ENCODE results near the gene RERE.

Gene RERE

DNA sequence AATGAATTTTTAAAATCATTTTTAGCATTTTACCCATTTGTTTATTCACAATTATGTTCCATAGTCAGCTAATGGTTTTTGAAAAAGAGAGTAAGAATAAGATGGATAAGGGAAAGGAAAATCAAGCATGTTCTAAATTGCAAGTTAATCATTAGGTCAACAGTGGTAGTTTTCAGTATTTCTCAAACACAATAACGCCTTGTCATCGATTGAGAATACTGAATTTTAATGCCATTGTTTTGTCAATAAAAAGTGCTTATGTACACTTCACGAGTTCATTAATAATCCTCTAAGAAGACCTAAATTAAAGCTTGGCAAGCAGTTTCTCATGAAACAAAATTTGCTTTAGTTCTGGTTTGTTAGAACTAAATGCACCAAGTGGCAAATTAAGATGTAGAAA is 100.3 kb downstream of the RERE start:
- Histone ChIP-seq H3K4me3 (ENCODE audit: extremely low read depth, insufficient read depth, low read length, poor library complexity, severe bottlenecking) (no peak overlapping the region), H3K4me1 (ENCODE audit: control insufficient read depth, insufficient read depth, low read length, poor library complexity, severe bottlenecking) (peaks cover 29% of the 10 kb centered on the region), H3K9me3 (ENCODE audit: control insufficient read depth, low read length) (no peaks in the 10 kb centered on the region), H3K27ac (ENCODE audit: low read depth, low read length, severe bottlenecking) (no peak overlapping the region), H3K36me3 (ENCODE audit: control insufficient read depth, insufficient read depth, low read length) (peaks cover 9% of the 10 kb centered on the region)
- 80 to 100% methylated on average over 1 of the region's 3 CpGs for WGBS, 2 experiments (ENCODE audit: insufficient coverage in 2 of 2)

DNA sequence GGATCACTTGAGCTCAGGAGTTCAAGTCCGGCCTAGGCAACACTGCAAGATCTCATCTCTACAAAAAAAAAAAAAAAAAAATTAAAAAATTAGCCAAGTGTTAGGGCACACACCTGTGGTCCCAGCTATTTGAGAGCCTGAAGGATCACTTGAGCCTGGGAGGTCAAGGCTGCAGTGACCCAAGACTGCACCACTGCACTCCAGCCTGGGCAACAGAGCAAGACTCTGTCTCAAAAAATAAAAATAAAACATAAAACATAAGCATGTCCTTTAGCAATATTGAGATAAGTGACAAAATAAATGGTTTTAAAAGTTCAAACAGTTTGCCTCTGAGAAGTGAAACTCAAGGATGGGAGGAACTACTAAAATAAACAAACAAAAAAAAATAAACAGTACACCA is 101.2 kb downstream of the RERE start:
- peaks cover 33% of the 10 kb centered on the region for H3K4me1 ChIP-seq (ENCODE audit: control insufficient read depth, insufficient read depth, low read length, poor library complexity, severe bottlenecking)
- H3K27ac ChIP-seq (ENCODE audit: low read depth, low read length, severe bottlenecking) = no peak overlapping the region
- H3K4me3 ChIP-seq (ENCODE audit: extremely low read depth, insufficient read depth, low read length, poor library complexity, severe bottlenecking) = no peak overlapping the region
- no peaks in the 10 kb centered on the region for H3K9me3 ChIP-seq (ENCODE audit: control insufficient read depth, low read length)
- peaks cover 9% of the 10 kb centered on the region for H3K36me3 ChIP-seq (ENCODE audit: control insufficient read depth, insufficient read depth, low read length)
- no CpG with 5 or more reads among the region's 1 CpG for WGBS, 2 experiments (ENCODE audit: insufficient coverage in 2 of 2)

DNA sequence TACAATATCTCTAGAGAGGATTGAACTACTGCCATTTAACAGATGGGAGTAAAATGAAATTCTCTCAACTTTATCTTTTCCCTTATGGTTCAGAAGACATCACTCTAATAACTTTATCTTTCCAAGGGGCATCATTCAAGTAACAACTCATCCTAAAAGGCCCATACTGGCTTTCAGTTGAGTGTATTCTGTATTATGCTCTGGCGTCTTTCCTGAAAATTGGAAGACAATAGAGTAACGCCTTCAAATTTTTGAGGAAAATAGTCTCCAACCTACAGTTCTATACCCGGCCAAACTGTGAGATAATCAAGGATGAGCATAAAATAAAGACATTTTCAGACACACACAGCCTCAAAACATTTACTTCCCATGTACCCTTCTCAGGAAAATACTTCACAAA is 103.3 kb downstream of the RERE start:
- Histone ChIP-seq H3K27ac (ENCODE audit: low read depth, low read length, severe bottlenecking) (peak overlapping the region; percentile 65), H3K36me3 (ENCODE audit: control insufficient read depth, insufficient read depth, low read length) (no peaks in the 10 kb centered on the region), H3K4me3 (ENCODE audit: extremely low read depth, insufficient read depth, low read length, poor library complexity, severe bottlenecking) (no peak overlapping the region), H3K9me3 (ENCODE audit: control insufficient read depth, low read length) (no peaks in the 10 kb centered on the region), H3K4me1 (ENCODE audit: control insufficient read depth, insufficient read depth, low read length, poor library complexity, severe bottlenecking) (peaks cover 47% of the 10 kb centered on the region)
- WGBS, 2 experiments (ENCODE audit: insufficient coverage in 2 of 2) = 93% methylated on average over 2 of the region's 3 CpGs; no CpG with 5 or more reads in 1 of the 2 experiments

DNA sequence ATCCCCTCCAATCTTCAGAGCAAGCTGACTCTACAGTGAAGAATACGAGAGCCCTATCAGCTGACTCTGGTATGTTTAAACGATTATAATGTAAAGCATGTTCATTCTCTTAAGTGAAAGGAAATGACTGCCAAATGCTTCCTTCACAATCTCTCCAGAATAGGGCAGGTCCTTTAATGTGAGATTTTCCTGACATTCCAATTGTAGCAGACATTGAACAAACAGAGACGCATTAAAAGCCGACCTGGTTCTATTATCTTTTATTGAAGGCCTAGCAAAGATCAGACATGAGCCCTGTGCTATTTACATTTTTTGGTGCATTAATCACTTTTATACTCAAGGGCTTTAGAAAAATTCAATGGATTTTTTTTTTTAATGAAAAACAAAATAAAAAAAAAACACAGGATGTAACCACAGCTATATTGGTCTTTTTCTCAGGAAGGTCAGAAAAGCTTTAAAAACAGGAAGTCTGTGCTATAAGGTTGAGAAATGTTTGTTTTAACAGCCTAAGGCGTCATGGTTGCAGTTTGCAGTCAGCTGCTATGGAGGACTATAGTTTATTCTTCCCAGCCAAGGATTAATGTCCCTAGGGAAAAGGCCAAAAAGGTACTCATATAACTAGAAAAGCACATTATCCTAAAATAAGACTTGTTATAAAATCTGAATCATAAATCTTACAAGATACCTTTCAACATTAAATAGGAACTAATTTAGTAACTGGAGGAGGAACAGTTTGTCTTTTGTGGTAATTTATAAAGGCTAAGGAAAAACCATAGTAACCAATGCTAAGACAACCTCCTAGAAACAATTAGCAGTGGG is 104.8 kb downstream of the RERE start:
- H3K4me3 ChIP-seq (ENCODE audit: extremely low read depth, insufficient read depth, low read length, poor library complexity, severe bottlenecking) = no peak overlapping the region
- H3K36me3 ChIP-seq (ENCODE audit: control insufficient read depth, insufficient read depth, low read length) = no peaks in the 10 kb centered on the region
- 0 to 25% methylated on average over 2 of the region's 5 CpGs for WGBS, 2 experiments (ENCODE audit: insufficient coverage in 2 of 2)
- no peaks in the 10 kb centered on the region for H3K9me3 ChIP-seq (ENCODE audit: control insufficient read depth, low read length)
- peak overlapping the region; percentile 88 for H3K27ac ChIP-seq (ENCODE audit: low read depth, low read length, severe bottlenecking)
- peaks cover 42% of the 10 kb centered on the region for H3K4me1 ChIP-seq (ENCODE audit: control insufficient read depth, insufficient read depth, low read length, poor library complexity, severe bottlenecking)

DNA sequence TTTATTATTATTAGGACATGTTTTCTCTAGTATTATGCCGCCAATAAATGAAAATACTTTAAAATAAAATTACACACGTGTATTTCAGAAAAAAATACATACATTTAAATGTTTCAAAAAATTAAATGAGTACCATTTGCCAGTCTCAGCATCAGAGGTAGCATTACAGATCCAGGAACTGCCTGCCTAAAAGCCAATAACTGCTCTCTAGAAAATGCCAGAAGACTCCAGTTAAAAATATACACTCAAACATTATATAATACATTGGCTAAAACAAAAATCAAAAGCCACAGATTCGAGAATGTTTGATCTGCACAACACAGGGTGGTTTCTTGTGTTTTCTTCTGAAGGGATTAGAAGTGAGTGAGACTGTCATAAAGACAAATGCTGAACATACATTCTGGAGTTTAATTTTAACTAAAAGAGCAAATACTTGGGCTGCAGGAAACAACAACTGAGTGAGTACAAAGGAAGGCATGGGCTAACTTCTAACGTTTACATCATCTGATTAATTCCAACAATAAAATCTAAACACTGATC is 105.5 kb downstream of the RERE start:
- Histone ChIP-seq H3K27ac (ENCODE audit: low read depth, low read length, severe bottlenecking) (peak overlapping the region; percentile 88), H3K4me1 (ENCODE audit: control insufficient read depth, insufficient read depth, low read length, poor library complexity, severe bottlenecking) (peaks cover 41% of the 10 kb centered on the region), H3K36me3 (ENCODE audit: control insufficient read depth, insufficient read depth, low read length) (no peaks in the 10 kb centered on the region), H3K9me3 (ENCODE audit: control insufficient read depth, low read length) (no peaks in the 10 kb centered on the region), H3K4me3 (ENCODE audit: extremely low read depth, insufficient read depth, low read length, poor library complexity, severe bottlenecking) (no peak overlapping the region)
- WGBS, 2 experiments (ENCODE audit: insufficient coverage in 2 of 2) = 0% methylated on average over 1 of the region's 4 CpGs; no CpG with 5 or more reads in 1 of the 2 experiments

DNA sequence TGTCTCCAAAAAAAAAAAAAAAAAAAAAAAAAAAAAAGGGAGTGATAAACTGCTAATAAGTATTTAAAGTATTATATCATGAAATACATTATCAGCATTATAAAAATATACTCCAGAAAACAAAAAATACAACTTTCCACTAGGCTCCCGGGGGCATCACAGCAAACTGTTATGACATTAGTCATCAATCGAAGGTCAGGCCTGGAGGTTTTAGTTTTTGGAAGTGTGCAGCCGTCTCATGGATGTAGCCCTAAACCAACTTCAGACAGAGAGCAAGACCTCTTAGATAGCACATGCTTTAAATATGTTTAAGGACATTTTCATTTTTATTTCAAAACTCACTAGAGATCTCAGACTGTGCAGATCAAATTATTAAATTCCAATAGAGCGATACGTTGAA is 106.3 kb downstream of the RERE start:
- no peaks in the 10 kb centered on the region for H3K9me3 ChIP-seq (ENCODE audit: control insufficient read depth, low read length)
- WGBS, 2 experiments (ENCODE audit: insufficient coverage in 2 of 2) = 93 to 100% methylated on average over 3 of the region's 5 CpGs
- H3K4me1 ChIP-seq (ENCODE audit: control insufficient read depth, insufficient read depth, low read length, poor library complexity, severe bottlenecking) = peaks cover 44% of the 10 kb centered on the region
- H3K36me3 ChIP-seq (ENCODE audit: control insufficient read depth, insufficient read depth, low read length) = no peaks in the 10 kb centered on the region
- H3K4me3 ChIP-seq (ENCODE audit: extremely low read depth, insufficient read depth, low read length, poor library complexity, severe bottlenecking) = no peak overlapping the region
- H3K27ac ChIP-seq (ENCODE audit: low read depth, low read length, severe bottlenecking) = peak overlapping the region; percentile 88

DNA sequence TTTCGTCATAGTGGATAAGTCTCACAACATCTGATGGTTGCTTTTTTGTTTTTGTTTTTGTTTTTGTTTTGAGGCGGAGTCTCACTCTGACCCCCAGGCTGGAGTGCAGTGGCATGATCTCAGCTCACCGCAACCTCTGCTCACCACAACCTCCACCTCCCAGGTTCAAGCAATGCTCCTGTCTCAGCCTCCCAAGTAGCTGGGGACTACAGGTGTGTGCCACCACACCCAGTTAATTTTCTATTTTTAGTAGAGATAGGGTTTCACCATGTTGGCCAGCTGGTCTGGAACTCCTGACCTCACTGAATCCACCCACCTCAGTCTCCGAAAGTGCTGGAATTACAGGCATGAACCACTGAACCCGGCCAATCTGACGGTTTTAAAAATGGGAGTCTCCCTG is 109.2 kb downstream of the RERE start:
- H3K4me1 ChIP-seq (ENCODE audit: control insufficient read depth, insufficient read depth, low read length, poor library complexity, severe bottlenecking) = peaks cover 52% of the 10 kb centered on the region
- H3K4me3 ChIP-seq (ENCODE audit: extremely low read depth, insufficient read depth, low read length, poor library complexity, severe bottlenecking) = no peak overlapping the region
- H3K9me3 ChIP-seq (ENCODE audit: control insufficient read depth, low read length) = no peaks in the 10 kb centered on the region
- H3K27ac ChIP-seq (ENCODE audit: low read depth, low read length, severe bottlenecking) = no peak overlapping the region
- H3K36me3 ChIP-seq (ENCODE audit: control insufficient read depth, insufficient read depth, low read length) = no peaks in the 10 kb centered on the region
- 86 to 93% methylated on average over 3 of the region's 6 CpGs for WGBS, 2 experiments (ENCODE audit: insufficient coverage in 2 of 2)

DNA sequence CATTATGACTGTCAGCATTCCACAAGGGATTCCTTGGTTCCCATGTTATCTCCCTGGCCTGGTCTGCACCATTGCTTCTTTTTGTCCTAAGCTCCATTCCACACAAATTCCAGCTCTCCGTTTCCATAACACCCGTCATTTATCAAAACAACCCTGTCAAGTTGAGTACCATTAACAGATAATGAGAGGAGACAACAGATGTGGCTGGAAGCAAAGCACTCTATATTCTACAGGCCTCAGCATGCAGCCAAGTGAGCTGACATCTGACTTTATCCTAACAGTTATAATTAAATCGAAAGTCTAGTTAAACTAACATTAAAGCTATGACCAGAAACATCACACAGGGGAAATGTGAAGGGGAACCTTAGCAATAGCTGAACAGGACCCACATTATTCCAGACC is 110.4 kb downstream of the RERE start:
- peak overlapping the region; percentile 94 for H3K27ac ChIP-seq (ENCODE audit: low read depth, low read length, severe bottlenecking)

DNA sequence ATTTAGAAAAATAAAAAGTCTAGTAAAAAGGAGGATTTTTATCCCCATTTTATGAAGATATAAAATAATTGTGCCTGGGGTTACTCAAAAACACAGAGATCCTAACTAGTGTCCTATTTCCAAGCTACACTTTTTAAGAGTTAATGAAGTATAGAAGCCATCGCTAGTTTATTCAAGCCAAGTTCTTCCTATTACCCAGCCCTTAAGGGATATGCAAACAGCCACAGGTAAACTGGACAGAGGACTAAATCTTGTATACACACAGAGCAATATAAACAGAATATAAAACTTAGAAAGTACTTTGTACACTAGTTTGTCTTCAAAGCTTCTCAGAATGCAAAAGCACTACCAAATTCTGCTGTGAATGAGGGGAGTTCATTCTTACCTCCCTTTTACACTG is 111.1 kb downstream of the RERE start:
- no peak overlapping the region for H3K4me3 ChIP-seq (ENCODE audit: extremely low read depth, insufficient read depth, low read length, poor library complexity, severe bottlenecking)
- WGBS, 2 experiments (ENCODE audit: insufficient coverage in 2 of 2) = no CpG with 5 or more reads among the region's 1 CpG
- H3K27ac ChIP-seq (ENCODE audit: low read depth, low read length, severe bottlenecking) = peak overlapping the region; percentile 94
- H3K9me3 ChIP-seq (ENCODE audit: control insufficient read depth, low read length) = no peaks in the 10 kb centered on the region
- peaks cover 48% of the 10 kb centered on the region for H3K4me1 ChIP-seq (ENCODE audit: control insufficient read depth, insufficient read depth, low read length, poor library complexity, severe bottlenecking)
- H3K36me3 ChIP-seq (ENCODE audit: control insufficient read depth, insufficient read depth, low read length) = no peaks in the 10 kb centered on the region

More for the DNA sequence above, 110.4 kb downstream of the RERE start:
- WGBS, 2 experiments (ENCODE audit: insufficient coverage in 2 of 2) = 33 to 43% methylated on average over 1 to 2 of the region's 3 CpGs
- peaks cover 52% of the 10 kb centered on the region for H3K4me1 ChIP-seq (ENCODE audit: control insufficient read depth, insufficient read depth, low read length, poor library complexity, severe bottlenecking)
- no peaks in the 10 kb centered on the region for H3K9me3 ChIP-seq (ENCODE audit: control insufficient read depth, low read length)
- no peak overlapping the region for H3K4me3 ChIP-seq (ENCODE audit: extremely low read depth, insufficient read depth, low read length, poor library complexity, severe bottlenecking)
- no peaks in the 10 kb centered on the region for H3K36me3 ChIP-seq (ENCODE audit: control insufficient read depth, insufficient read depth, low read length)

DNA sequence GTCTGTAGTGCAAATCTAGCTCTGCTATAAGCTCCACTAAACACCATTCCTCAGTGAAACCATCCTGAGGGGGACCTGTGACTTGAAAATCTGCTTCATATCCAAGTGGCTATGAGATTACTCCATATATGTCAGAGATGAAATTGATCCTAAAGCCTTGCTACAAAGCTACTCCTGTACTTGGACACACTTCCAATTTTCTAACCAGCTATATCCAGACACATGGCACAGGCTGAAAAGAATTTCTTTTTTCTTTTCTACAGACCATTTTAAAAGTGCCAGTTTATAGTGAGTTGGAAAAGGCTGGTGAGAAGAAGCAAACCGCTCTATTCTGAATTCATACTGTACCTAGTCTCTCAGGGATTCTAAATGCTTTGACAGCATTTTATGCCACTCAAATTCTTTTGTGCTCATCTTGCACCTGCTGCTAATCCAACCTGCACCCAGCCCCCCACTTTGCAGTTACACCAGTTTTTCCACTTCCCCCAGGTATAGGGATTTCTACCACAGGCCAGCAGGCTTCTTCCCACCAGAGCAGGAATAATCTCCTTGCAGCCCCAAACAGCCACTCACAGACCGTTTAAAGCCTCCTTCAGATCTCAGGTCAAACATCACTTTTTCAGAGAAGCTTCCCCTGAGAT is 112.5 kb downstream of the RERE start:
- H3K4me1 ChIP-seq (ENCODE audit: control insufficient read depth, insufficient read depth, low read length, poor library complexity, severe bottlenecking) = peaks cover 43% of the 10 kb centered on the region
- H3K9me3 ChIP-seq (ENCODE audit: control insufficient read depth, low read length) = no peaks in the 10 kb centered on the region
- H3K4me3 ChIP-seq (ENCODE audit: extremely low read depth, insufficient read depth, low read length, poor library complexity, severe bottlenecking) = no peak overlapping the region
- WGBS, 2 experiments (ENCODE audit: insufficient coverage in 2 of 2) = 33 to 67% methylated on average over 1 to 2 of the region's 2 CpGs
- H3K36me3 ChIP-seq (ENCODE audit: control insufficient read depth, insufficient read depth, low read length) = no peaks in the 10 kb centered on the region
- H3K27ac ChIP-seq (ENCODE audit: low read depth, low read length, severe bottlenecking) = peak overlapping the region; percentile 43
